Measurements from ENCODE around the gene SELENOO. TPM values are rescaled to one million over a fixed set of nuclear protein-coding genes. Genes with fewer than 3 reads are reported as not detected.
A peak's percentile ranks its signal among the peaks of the same experiment; 100 is the strongest.

SELENOO gene
- total and polyA plus RNA-seq, 2 of the 13 experiments (the other 11 are each of a cell fraction or from before 2014, with no cell fraction given), result 14.4 to 19.0 TPM

DNA sequence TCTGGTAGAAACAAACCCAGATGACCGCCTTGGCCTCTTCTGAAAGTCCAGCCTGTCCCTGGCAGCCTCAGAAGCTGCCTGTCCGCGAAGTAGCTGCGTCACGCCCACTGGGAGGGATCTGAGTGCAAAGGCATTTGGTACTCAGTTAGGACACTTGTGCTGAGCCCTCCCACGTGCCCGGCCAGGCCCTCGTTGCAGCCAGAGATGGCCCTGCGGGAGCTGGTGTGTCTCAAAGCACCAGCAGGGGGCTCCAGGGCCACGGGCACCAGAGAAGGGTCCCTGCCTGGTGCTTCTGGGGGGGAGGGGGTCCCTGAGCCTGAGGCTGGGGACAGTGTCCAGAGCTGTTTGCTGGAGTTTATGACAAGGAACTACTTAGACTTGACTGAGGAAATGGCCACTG, 5.8 kb downstream of the SELENOO start (continued):
- no peak for TF ChIP-seq CHCHD3 (CRISPR knock-in tag; IDR thresholded peaks at IDR 0.05)
- no peak for TF ChIP-seq HOXD1 (CRISPR knock-in tag; IDR thresholded peaks at IDR 0.05)
- TF ChIP-seq STAG1 (CRISPR knock-in tag; IDR thresholded peaks at IDR 0.05), result peak; percentile 30; the same call in 1 of the 2 replicates
- no peak for TF ChIP-seq ATF2 (CRISPR knock-in tag; IDR thresholded peaks at IDR 0.05)
- TF ChIP-seq ZNF792 (CRISPR knock-in tag; IDR thresholded peaks at IDR 0.05), result no peak
- no peak for TF ChIP-seq MZF1 (CRISPR knock-in tag; IDR thresholded peaks at IDR 0.05; ENCODE audit: borderline replicate concordance)
- no peak for TF ChIP-seq ZBTB2 (CRISPR knock-in tag; IDR thresholded peaks at IDR 0.05; ENCODE audit: low read depth)
- peak; percentile 74 for TF ChIP-seq XRCC5 (optimal IDR thresholded peaks at IDR 0.05; ENCODE audit: low read length)
- TF ChIP-seq, protein P1, sequence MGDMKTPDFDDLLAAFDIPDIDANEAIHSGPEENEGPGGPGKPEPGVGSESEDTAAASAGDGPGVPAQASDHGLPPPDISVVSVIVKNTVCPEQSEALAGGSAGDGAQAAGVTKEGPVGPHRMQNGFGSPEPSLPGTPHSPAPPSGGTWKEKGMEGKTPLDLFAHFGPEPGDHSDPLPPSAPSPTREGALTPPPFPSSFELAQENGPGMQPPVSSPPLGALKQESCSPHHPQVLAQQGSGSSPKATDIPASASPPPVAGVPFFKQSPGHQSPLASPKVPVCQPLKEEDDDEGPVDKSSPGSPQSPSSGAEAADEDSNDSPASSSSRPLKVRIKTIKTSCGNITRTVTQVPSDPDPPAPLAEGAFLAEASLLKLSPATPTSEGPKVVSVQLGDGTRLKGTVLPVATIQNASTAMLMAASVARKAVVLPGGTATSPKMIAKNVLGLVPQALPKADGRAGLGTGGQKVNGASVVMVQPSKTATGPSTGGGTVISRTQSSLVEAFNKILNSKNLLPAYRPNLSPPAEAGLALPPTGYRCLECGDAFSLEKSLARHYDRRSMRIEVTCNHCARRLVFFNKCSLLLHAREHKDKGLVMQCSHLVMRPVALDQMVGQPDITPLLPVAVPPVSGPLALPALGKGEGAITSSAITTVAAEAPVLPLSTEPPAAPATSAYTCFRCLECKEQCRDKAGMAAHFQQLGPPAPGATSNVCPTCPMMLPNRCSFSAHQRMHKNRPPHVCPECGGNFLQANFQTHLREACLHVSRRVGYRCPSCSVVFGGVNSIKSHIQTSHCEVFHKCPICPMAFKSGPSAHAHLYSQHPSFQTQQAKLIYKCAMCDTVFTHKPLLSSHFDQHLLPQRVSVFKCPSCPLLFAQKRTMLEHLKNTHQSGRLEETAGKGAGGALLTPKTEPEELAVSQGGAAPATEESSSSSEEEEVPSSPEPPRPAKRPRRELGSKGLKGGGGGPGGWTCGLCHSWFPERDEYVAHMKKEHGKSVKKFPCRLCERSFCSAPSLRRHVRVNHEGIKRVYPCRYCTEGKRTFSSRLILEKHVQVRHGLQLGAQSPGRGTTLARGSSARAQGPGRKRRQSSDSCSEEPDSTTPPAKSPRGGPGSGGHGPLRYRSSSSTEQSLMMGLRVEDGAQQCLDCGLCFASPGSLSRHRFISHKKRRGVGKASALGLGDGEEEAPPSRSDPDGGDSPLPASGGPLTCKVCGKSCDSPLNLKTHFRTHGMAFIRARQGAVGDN (CRISPR knock-in tag; IDR thresholded peaks at IDR 0.05), result peak; percentile 28
- TF ChIP-seq ZKSCAN8 (CRISPR knock-in tag; IDR thresholded peaks at IDR 0.05; ENCODE audit: borderline replicate concordance), result no peak
- peak; percentile 20; the same call in 1 of the 2 replicates for TF ChIP-seq ZNF281 (CRISPR knock-in tag; IDR thresholded peaks at IDR 0.05; ENCODE audit: borderline replicate concordance)
- TF ChIP-seq NR3C1 (CRISPR knock-in tag; IDR thresholded peaks at IDR 0.05), result no peak
- TF ChIP-seq MTF2 (CRISPR knock-in tag; IDR thresholded peaks at IDR 0.05; ENCODE audit: borderline replicate concordance), result no peak
- no peak for TF ChIP-seq MLLT10 (CRISPR knock-in tag; IDR thresholded peaks at IDR 0.05)
- no peak for TF ChIP-seq SP5 (CRISPR knock-in tag; IDR thresholded peaks at IDR 0.05; ENCODE audit: borderline replicate concordance, low read depth)
- TF ChIP-seq MYC (CRISPR knock-in tag; IDR thresholded peaks at IDR 0.05; ENCODE audit: borderline replicate concordance), result peak; percentile 28; the same call in 1 of the 2 replicates
- no peak for TF ChIP-seq ZNF205 (CRISPR knock-in tag; IDR thresholded peaks at IDR 0.05)
- TF ChIP-seq ZMYM2 (CRISPR knock-in tag; IDR thresholded peaks at IDR 0.05), result no peak
- TF ChIP-seq ZBTB7A (CRISPR knock-in tag; IDR thresholded peaks at IDR 0.05), result 0 out of 2 replicates have a peak, but pooled peaks have one; percentile 37
- no peak for TF ChIP-seq THRA (CRISPR knock-in tag; IDR thresholded peaks at IDR 0.05; ENCODE audit: borderline replicate concordance)
- no peak for TF ChIP-seq ZNF773 (CRISPR knock-in tag; IDR thresholded peaks at IDR 0.05; ENCODE audit: borderline replicate concordance)

Data from HepG2 (cell line).